Esophagus (tissue), 2 donors: Measurements from ENCODE around the gene RAB33A. TPM values are rescaled to one million over a fixed set of nuclear protein-coding genes. Genes with fewer than 3 reads are reported as not detected.

ENCODE experiments used
- H3K27ac ChIP-seq, 2 donors: one replicate each; pipeline ENCODE4 v1.5.1; 2013; ENCODE audit warnings: low read depth in 2 of 2, mild to moderate bottlenecking in 2 of 2, inconsistent platforms in 1 of 2, low read length in 1 of 2, moderate library complexity in 1 of 2
- H3K27me3 ChIP-seq, 2 donors: one replicate each; pipeline ENCODE4 v1.6.1; 2013; ENCODE audit warnings: low read length in 2 of 2, control low read depth in 1 of 2, mild to moderate bottlenecking in 1 of 2; ENCODE audit not compliant: insufficient read depth in 2 of 2, control insufficient read depth in 1 of 2
- H3K36me3 ChIP-seq, 2 donors: one replicate each; pipeline ENCODE4 v1.6.1; 2013; ENCODE audit warnings: low read length in 1 of 2; ENCODE audit not compliant: control insufficient read depth in 2 of 2, insufficient read depth in 2 of 2
- H3K4me1 ChIP-seq, 2 donors: one replicate each; pipeline ENCODE4 v1.6.1; 2013; ENCODE audit warnings: low read length in 1 of 2; ENCODE audit not compliant: control insufficient read depth in 2 of 2, insufficient read depth in 2 of 2
- H3K4me3 ChIP-seq, 2 donors: one replicate each; pipeline ENCODE4 v1.5.1; 2013; ENCODE audit warnings: low read length in 2 of 2, mild to moderate bottlenecking in 2 of 2, low read depth in 1 of 2, moderate library complexity in 1 of 2
- H3K9me3 ChIP-seq, 2 donors: one replicate each; pipeline ENCODE4 v1.6.1; 2013; ENCODE audit warnings: mild to moderate bottlenecking in 2 of 2, low read depth in 1 of 2, low read length in 1 of 2, moderate library complexity in 1 of 2; ENCODE audit not compliant: control insufficient read depth in 2 of 2, insufficient read depth in 1 of 2
- WGBS, 2 donors: extraction: QIAGEN DNeasy Blood & Tissue Kit; methylation state at CpG; one replicate each; pipeline ENCODE4 v1.1.7; 2013; 5-methylcytosine and 5-hydroxymethylcytosine counted together
- polyA plus RNA-seq, 2 donors: library from polyadenylated mRNA; stranded (reverse); fragments of 200-250 nt; gene quantifications; one replicate each; pipeline ENCODE4 v1.2.3, GENCODE V29; 2013
- donor health status: healthy with polysubstance abuse.
- donor health status: Bipolar disorder and iron deficiency.

Gene RAB33A
- polyA plus RNA-seq, 2 donors: 0.46 TPM; not detected in 1

DNA sequence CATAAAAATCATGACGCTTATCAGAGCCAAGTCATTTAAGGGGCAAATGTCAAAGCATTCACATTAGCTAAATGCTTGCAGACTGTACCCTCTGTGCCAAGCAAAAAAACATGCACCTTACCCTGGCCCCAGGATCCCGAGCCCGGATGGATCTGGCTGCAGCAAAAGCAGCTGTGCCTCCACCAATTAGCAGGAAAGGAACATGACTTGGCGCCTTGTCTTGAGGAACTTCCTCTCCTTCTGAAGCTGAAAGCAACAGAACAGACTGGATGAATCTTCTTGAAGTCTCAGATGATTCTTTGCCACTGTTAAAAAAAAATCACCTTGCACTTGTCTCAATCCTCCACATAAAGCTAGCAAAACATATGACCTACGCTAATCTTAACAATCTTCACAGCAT is 24.1 kb upstream of the RAB33A start:
- 78 to 79% methylated on average over 5 of the region's 5 CpGs for WGBS, 2 donors

DNA sequence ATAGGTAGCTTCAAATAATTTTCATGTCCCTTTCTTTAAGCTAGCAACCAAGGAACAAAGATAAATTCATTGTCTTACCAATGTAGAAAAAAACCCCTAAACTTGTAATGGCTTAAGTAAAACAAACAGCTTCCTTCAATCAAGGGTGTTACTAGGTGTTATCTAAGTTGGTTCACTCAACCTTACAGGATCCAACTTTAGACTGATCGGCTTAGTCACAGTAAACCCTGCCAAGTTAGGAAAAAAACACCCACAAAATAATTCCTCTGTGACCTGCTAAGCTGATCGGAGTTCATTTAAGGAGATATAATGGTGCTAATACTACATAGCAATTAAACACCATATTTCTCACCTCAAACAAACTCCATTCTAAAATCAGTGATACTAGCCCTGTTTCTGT is 16.2 kb upstream of the RAB33A start:
- Histone ChIP-seq H3K27ac (no peak overlapping the region), H3K36me3 (no peaks in the 10 kb centered on the region), H3K4me3 (no peak overlapping the region), H3K9me3 (no peaks in the 10 kb centered on the region), H3K4me1 (no peaks in the 10 kb centered on the region), H3K27me3 (no peaks in the 10 kb centered on the region)
- 44 to 49% methylated on average over 2 of the region's 2 CpGs for WGBS, 2 donors

More for the DNA sequence above, 24.1 kb upstream of the RAB33A start:
- Histone ChIP-seq H3K4me1 (no peaks in the 10 kb centered on the region), H3K27ac (no peak overlapping the region), H3K9me3 (no peaks in the 10 kb centered on the region), H3K4me3 (no peak overlapping the region), H3K36me3 (peaks cover 0 to 2% of the 10 kb centered on the region in 2 donors), H3K27me3 (no peaks in the 10 kb centered on the region)

GRCh38 chrX:130158311-130158710 is 13.5 kb upstream of the RAB33A start:
- Histone ChIP-seq H3K4me3 (no peak overlapping the region), H3K9me3 (no peaks in the 10 kb centered on the region), H3K27ac (no peak overlapping the region), H3K36me3 (no peaks in the 10 kb centered on the region), H3K27me3 (no peaks in the 10 kb centered on the region), H3K4me1 (no peaks in the 10 kb centered on the region)
- 78 to 79% methylated on average over 2 of the region's 2 CpGs for WGBS, 2 donors

DNA sequence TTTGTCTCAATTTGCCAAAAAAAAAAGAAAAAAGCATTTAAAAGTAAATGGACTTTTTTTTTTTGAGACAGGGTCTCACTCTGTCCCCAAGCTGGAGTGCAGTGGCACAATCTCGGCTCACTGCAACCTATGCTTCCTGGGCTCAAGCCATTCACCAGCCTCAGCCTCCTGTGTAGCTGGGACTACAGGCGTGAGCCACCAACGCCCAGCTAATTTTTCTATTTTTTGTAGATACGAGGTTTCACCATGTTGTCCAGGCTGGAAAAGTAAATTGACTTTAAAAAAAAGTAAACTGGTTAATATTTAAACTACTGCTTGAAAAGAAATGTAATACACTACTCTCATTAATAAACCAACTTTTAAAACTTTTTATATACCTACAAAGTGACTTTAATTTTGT is 12.0 kb upstream of the RAB33A start:
- Histone ChIP-seq H3K27me3 (no peaks in the 10 kb centered on the region), H3K36me3 (no peaks in the 10 kb centered on the region)
- 73 to 83% methylated on average over 4 of the region's 4 CpGs for WGBS, 2 donors

DNA sequence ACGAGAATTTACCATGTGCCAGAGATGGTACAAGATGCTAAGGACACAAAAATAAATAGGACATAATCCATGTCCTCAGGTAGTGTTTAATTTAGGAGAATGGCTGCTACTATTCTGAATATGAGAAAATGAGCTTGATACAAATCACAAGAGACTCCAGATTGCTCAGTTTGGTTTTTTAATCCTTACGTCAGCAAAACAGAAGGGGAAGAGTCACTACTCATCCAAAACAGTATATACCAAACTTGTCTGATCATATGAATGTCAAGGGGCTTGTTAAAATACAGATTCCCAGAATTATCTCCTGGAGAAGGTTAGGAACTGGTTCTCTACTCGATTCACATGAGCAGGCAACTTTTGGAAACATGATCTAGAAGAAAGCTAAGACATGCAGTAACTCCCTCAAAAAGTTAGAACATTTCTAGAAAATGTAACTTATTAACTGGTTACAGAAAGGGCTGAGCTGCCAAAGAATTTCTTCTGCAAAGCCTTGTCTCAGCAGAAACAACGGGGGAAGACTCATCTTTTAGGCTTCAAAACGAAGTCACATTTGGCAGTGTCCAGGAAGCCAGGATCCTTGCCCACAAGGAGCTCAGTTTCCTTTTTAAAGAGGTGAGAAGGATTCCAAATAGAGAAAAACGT is 9.5 kb upstream of the RAB33A start:
- no peaks in the 10 kb centered on the region for H3K4me1 ChIP-seq
- no peak overlapping the region for H3K4me3 ChIP-seq
- no peaks in the 10 kb centered on the region for H3K27me3 ChIP-seq
- H3K9me3 ChIP-seq: no peaks in the 10 kb centered on the region
- H3K36me3 ChIP-seq: no peaks in the 10 kb centered on the region
- 50 to 56% methylated on average over 6 of the region's 6 CpGs for WGBS, 2 donors
- no peak overlapping the region for H3K27ac ChIP-seq

More for the DNA sequence above, 12.0 kb upstream of the RAB33A start:
- Histone ChIP-seq H3K9me3 (no peaks in the 10 kb centered on the region), H3K4me1 (no peaks in the 10 kb centered on the region), H3K4me3 (no peak overlapping the region), H3K27ac (no peak overlapping the region)

DNA sequence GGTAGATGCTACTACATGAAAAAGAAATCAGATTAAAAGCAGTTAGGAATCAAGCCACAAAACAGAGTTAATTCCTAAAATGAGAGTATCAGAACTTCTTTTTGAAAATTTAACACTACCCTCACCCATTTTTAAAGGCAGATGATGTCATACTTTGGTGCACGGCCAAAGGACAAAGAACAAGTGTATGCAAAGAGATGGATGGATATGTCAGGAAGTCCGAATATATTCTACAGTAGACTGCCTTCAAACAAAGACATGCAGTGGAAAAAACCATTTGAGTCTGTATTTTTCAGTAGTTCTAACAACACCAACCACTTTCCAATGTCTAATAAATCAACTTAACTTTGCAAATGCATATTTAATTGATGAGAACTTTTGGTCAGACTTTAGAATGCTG is 8.4 kb upstream of the RAB33A start:
- Histone ChIP-seq H3K27ac (no peak overlapping the region), H3K27me3 (no peaks in the 10 kb centered on the region), H3K36me3 (no peaks in the 10 kb centered on the region), H3K9me3 (no peaks in the 10 kb centered on the region), H3K4me3 (no peak overlapping the region), H3K4me1 (no peaks in the 10 kb centered on the region)
- 45 to 66% methylated on average over 2 of the region's 2 CpGs for WGBS, 2 donors

GRCh38 chrX:130165181-130165702 is 6.5 kb upstream of the RAB33A start:
- Histone ChIP-seq H3K27ac (peak overlapping the region; percentile 75 to 86), H3K9me3 (no peaks in the 10 kb centered on the region), H3K4me1 (no peaks in the 10 kb centered on the region), H3K4me3 (peak overlapping the region; percentile 53 to 79), H3K36me3 (no peaks in the 10 kb centered on the region), H3K27me3 (no peaks in the 10 kb centered on the region)
- 1 to 20% methylated on average over 24 to 32 of the region's 32 CpGs for WGBS, 2 donors

- 1 to 34% methylated on average over 46 to 50 of the region's 50 CpGs for WGBS, 2 donors
- H3K4me1 ChIP-seq: peaks cover 0 to 2% of the 10 kb centered on the region in 2 donors
- no peaks in the 10 kb centered on the region for H3K27me3 ChIP-seq
- no peaks in the 10 kb centered on the region for H3K9me3 ChIP-seq
- H3K4me3 ChIP-seq: peak within 1 kb of the TSS; percentile 53 to 79
- peak within 1 kb of the TSS; percentile 86 to 94 for H3K27ac ChIP-seq
- no peaks in the 10 kb centered on the region for H3K36me3 ChIP-seq
Observed at GRCh38 chrX:130165703-130166502, 5.9 kb upstream of the RAB33A start, which contains the start of gene AIFM1. TSS of gene AIFM1 (minus strand) at chrX:130165841. CDS start at chrX:130165656, 185 bp downstream.

DNA sequence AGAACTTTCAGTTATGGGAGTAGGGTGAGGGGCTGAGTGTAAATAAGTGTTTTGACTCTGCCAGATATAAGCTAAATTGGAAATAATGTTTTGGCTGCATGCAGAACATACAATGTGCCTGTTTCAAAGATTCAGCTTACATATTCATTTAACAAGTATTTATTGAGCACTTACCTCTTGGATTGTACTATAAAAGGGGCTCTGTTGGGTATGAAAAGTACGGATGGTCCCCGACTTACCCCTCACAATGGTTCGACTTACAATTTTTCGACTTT is 5.3 kb upstream of the RAB33A start:
- Histone ChIP-seq H3K36me3 (no peaks in the 10 kb centered on the region), H3K27ac (peak overlapping the region; percentile 80 to 86), H3K4me1 (peaks cover 0 to 2% of the 10 kb centered on the region in 2 donors), H3K9me3 (no peaks in the 10 kb centered on the region), H3K27me3 (no peaks in the 10 kb centered on the region), H3K4me3 (peak overlapping the region; percentile 53 to 79)
- 0 to 18% methylated on average over 4 of the region's 4 CpGs for WGBS, 2 donors
